OCI-LY1 (cell line): ENCODE measurements around the gene ZMPSTE24.

ENCODE experiments used
- EZH2 ChIP-seq: fragments of 200-600 bp; sonication (generic), shearing (Covaris generic); IDR thresholded peaks from 2 replicates; pipeline ENCODE4 v1.8.0; 2017; ENCODE audit warnings: borderline replicate concordance, mixed run types, mild to moderate bottlenecking, antibody characterized with exemption, low read length, moderate library complexity, mixed read lengths
- TF ChIP-seq, protein P1 (sequence below): fragments of 200-600 bp; sonication (generic), shearing (Covaris generic); IDR thresholded peaks from 2 replicates; pipeline ENCODE4 v1.5.1; 2017; ENCODE audit warnings: mild to moderate bottlenecking, antibody characterized with exemption, low read length, moderate library complexity, mixed read lengths

DNA sequence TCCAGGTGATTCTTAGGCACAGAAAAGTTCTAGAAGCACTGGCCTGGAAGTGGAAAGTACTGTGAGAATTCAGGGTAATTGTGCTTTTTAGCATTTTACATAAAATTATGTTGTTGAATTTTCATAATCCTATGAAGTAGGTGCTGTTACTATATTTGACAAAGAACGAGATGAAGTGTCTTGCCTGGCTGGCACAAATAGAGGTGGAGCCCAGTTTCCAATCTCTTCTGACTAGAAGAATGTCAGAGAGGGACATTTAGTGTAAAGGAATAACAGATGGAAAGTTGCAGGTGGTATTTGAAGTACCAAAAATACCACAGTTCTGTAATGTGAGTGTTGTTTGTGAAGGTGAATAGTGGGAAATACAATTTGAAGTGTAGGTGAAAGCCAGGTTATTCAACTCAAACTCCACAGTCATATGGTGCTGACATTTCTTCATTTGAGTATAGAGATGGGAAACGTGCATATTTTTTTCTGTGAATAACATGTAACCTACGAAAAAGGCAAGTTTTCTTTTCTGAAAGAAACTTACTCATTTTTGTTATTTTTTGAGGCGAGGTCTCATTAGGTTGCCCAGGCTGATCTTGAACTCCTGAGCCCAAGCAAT is 13.8 kb upstream of the ZMPSTE24 start:
- no peak for TF ChIP-seq EZH2
- TF ChIP-seq, protein P1, sequence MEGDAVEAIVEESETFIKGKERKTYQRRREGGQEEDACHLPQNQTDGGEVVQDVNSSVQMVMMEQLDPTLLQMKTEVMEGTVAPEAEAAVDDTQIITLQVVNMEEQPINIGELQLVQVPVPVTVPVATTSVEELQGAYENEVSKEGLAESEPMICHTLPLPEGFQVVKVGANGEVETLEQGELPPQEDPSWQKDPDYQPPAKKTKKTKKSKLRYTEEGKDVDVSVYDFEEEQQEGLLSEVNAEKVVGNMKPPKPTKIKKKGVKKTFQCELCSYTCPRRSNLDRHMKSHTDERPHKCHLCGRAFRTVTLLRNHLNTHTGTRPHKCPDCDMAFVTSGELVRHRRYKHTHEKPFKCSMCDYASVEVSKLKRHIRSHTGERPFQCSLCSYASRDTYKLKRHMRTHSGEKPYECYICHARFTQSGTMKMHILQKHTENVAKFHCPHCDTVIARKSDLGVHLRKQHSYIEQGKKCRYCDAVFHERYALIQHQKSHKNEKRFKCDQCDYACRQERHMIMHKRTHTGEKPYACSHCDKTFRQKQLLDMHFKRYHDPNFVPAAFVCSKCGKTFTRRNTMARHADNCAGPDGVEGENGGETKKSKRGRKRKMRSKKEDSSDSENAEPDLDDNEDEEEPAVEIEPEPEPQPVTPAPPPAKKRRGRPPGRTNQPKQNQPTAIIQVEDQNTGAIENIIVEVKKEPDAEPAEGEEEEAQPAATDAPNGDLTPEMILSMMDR: no peak
